H1 (cell line): Measurements from ENCODE around the gene SH2D4B. TPM values are rescaled to one million over a fixed set of nuclear protein-coding genes. Genes with fewer than 3 reads are reported as not detected.

Experiments used
- CTCF ChIA-PET: fragments of 300-600 bp; sonication (Branson Sonifier 250); formaldehyde crosslinking; loops from one replicate; lab custom pipeline; 2021; ENCODE audit not compliant: partially characterized antibody; lab: Charles Lee
- POLR2A ChIA-PET: fragments of 300-600 bp; sonication (Branson Sonifier 250); formaldehyde crosslinking; loops from one replicate; lab custom pipeline; 2021; ENCODE audit warnings: inconsistent platforms; ENCODE audit not compliant: partially characterized antibody; lab: Charles Lee
- DNase-seq, 2 experiments: peaks; one replicate each; pipeline versions ENCODE4 v3.0.0 to v3.0.0-alpha.2; 2010 to 2022; ENCODE audit warnings: low spot score in 2 of 2, low read depth in 1 of 2, mixed read lengths in 1 of 2
- FAIRE-seq: peaks from 2 replicates; lab custom pipeline; 2011; peaks lifted over from hg19 to GRCh38; lab: Jason Lieb, UNC
- H2AFZ ChIP-seq: 2 replicates; pipeline ENCODE4 v1.8.1; 2012; ENCODE audit warnings: low read length, inconsistent platforms
- H2AK5ac ChIP-seq: 2 replicates; pipeline ENCODE4 v1.6.1; 2013; ENCODE audit warnings: low read depth, low read length
- H2BK120ac ChIP-seq: replicated peaks from 2 replicates; pipeline ENCODE3; 2013; ENCODE audit warnings: low read depth, low read length, inconsistent platforms
- H2BK12ac ChIP-seq: 2 replicates; pipeline ENCODE4 v1.6.1; 2013; ENCODE audit warnings: low read depth, low read length
- H2BK15ac ChIP-seq: 2 replicates; pipeline ENCODE4 v1.6.1; 2013; ENCODE audit warnings: low read length
- H2BK20ac ChIP-seq: 2 replicates; pipeline ENCODE4 v1.6.1; 2013; ENCODE audit warnings: low read length
- H2BK5ac ChIP-seq: 2 replicates; pipeline ENCODE4 v1.6.1; 2013; ENCODE audit warnings: low read depth, low read length
- H3K14ac ChIP-seq: 2 replicates; pipeline ENCODE4 v1.6.1; 2013; ENCODE audit warnings: inconsistent platforms; ENCODE audit not compliant: insufficient read length
- H3K18ac ChIP-seq: 2 replicates; pipeline ENCODE4 v1.6.1; 2013; ENCODE audit warnings: low read length; ENCODE audit errors: extremely low read depth
- H3K23ac ChIP-seq: 2 replicates; pipeline ENCODE4 v1.6.1; 2013; ENCODE audit warnings: inconsistent platforms; ENCODE audit not compliant: insufficient read length
- H3K23me2 ChIP-seq: 2 replicates; pipeline ENCODE4 v1.6.1; 2013; ENCODE audit warnings: low read depth, low read length
- H3K27ac ChIP-seq: 2 replicates; pipeline ENCODE4 v1.6.1; 2011; ENCODE audit warnings: low read depth, low read length, inconsistent platforms
- H3K27me3 ChIP-seq, 4 experiments: replicated peaks in 1 of 4; 1 replicate in 1 of 4; 2 replicates in 3 of 4; pipeline versions ENCODE4 v1.6.1 to v1.8.1; 2011 to 2013; ENCODE audit warnings: low read length in 3 of 4, mild to moderate bottlenecking in 3 of 4, inconsistent platforms in 2 of 4, mixed read lengths in 2 of 4, moderate library complexity in 1 of 4; ENCODE audit not compliant: control insufficient read depth in 3 of 4, insufficient read depth in 3 of 4; ENCODE audit errors: extremely low read depth in 1 of 4
- H3K36me3 ChIP-seq, 4 experiments: 2 replicates each; pipeline versions ENCODE4 v1.6.1 to v1.8.1; 2011 to 2013; ENCODE audit warnings: mild to moderate bottlenecking in 4 of 4, low read length in 3 of 4, moderate library complexity in 2 of 4, control low read depth in 1 of 4, inconsistent platforms in 1 of 4; ENCODE audit not compliant: insufficient read depth in 4 of 4, control insufficient read depth in 2 of 4
- H3K4ac ChIP-seq: replicated peaks from 2 replicates; pipeline ENCODE3; 2013; ENCODE audit warnings: low read length, low read depth, mixed read lengths, inconsistent platforms; ENCODE audit not compliant: insufficient read length
- H3K4me1 ChIP-seq, 4 experiments: replicated peaks in 1 of 4; 1 replicate in 1 of 4; 2 replicates in 3 of 4; pipeline versions ENCODE4 v1.6.1 to v1.8.1; 2011 to 2013; ENCODE audit warnings: low read length in 3 of 4, inconsistent platforms in 2 of 4, mixed read lengths in 1 of 4; ENCODE audit not compliant: insufficient read depth in 4 of 4, control insufficient read depth in 3 of 4
- H3K4me2 ChIP-seq, 2 experiments: 2 replicates each; pipeline versions ENCODE4 v1.6.1 to v1.8.1; 2011 to 2013; ENCODE audit warnings: low read depth in 2 of 2, low read length in 2 of 2, control low read depth in 1 of 2, inconsistent platforms in 1 of 2, mild to moderate bottlenecking in 1 of 2; ENCODE audit not compliant: insufficient read depth in 1 of 2
- H3K4me3 ChIP-seq, 4 experiments: fragments of 200-600, 300-600 bp in 1 of 4; sonication (generic), shearing (Covaris generic), sonication (Bioruptor Twin) in 1 of 4; 2 replicates each; pipeline versions ENCODE4 v1.5.1 to v1.8.1; 2011 to 2016; ENCODE audit warnings: low read length in 4 of 4, low read depth in 3 of 4, control low read depth in 2 of 4, inconsistent platforms in 2 of 4, mild to moderate bottlenecking in 2 of 4, mixed read lengths in 1 of 4, moderate library complexity in 1 of 4; ENCODE audit not compliant: insufficient read depth in 2 of 4; ENCODE audit errors: extremely low read depth in 1 of 4
- H3K56ac ChIP-seq: replicated peaks from 2 replicates; pipeline ENCODE3; 2013; ENCODE audit warnings: low read depth, mild to moderate bottlenecking, mixed read lengths, low read length, inconsistent platforms; ENCODE audit not compliant: insufficient read length
- H3K79me1 ChIP-seq: 2 replicates; pipeline ENCODE4 v1.6.1; 2013; ENCODE audit warnings: low read depth, low read length, control low read depth
- H3K79me2 ChIP-seq, 2 experiments: 2 replicates each; pipeline versions ENCODE4 v1.6.1 to v1.8.1; 2012 to 2013; ENCODE audit warnings: low read length in 2 of 2, mild to moderate bottlenecking in 2 of 2, inconsistent platforms in 1 of 2; ENCODE audit not compliant: insufficient read depth in 2 of 2, control insufficient read depth in 1 of 2
- H3K9ac ChIP-seq, 4 experiments: replicated peaks in 1 of 4; 1 replicate in 1 of 4; 2 replicates in 3 of 4; pipeline versions ENCODE4 v1.6.1 to v1.8.1; 2011 to 2013; ENCODE audit warnings: low read depth in 3 of 4, low read length in 3 of 4, control low read depth in 2 of 4, mild to moderate bottlenecking in 2 of 4, moderate library complexity in 2 of 4, inconsistent platforms in 1 of 4; ENCODE audit errors: extremely low read depth in 1 of 4
- H3K9me3 ChIP-seq, 2 experiments: 2 replicates each; pipeline versions ENCODE4 v1.6.1 to v1.8.1; 2012 to 2013; ENCODE audit warnings: mild to moderate bottlenecking in 2 of 2, moderate library complexity in 2 of 2, control low read depth in 1 of 2, inconsistent platforms in 1 of 2, low read depth in 1 of 2, low read length in 1 of 2, mixed read lengths in 1 of 2; ENCODE audit not compliant: insufficient read depth in 2 of 2
- H4K20me1 ChIP-seq, 2 experiments: replicated peaks in 1 of 2; 2 replicates each; pipeline versions ENCODE3 to v1.8.1; 2011 to 2013; ENCODE audit warnings: inconsistent platforms in 2 of 2, low read length in 2 of 2, mild to moderate bottlenecking in 1 of 2; ENCODE audit not compliant: insufficient read depth in 2 of 2, control insufficient read depth in 1 of 2
- H4K5ac ChIP-seq: 2 replicates; pipeline ENCODE4 v1.6.1; 2013; ENCODE audit warnings: low read length, low read depth, mixed read lengths, inconsistent platforms; ENCODE audit not compliant: insufficient read length
- H4K8ac ChIP-seq: 2 replicates; pipeline ENCODE4 v1.8.0; 2013; ENCODE audit warnings: mild to moderate bottlenecking, moderate library complexity, low read length, inconsistent platforms; ENCODE audit not compliant: insufficient read depth; ENCODE audit errors: extremely low read depth
- H4K91ac ChIP-seq: replicated peaks from 2 replicates; pipeline ENCODE3; 2013; ENCODE audit warnings: low read length, mixed read lengths, inconsistent platforms; ENCODE audit not compliant: insufficient read length
- ASH2L ChIP-seq: fragments of 200-600, 300-600 bp; sonication (generic); IDR thresholded peaks from one replicate; pipeline ENCODE4 v1.7.1; 2017; ENCODE audit warnings: low read length
- EZH2 ChIP-seq: fragments of 200-600 bp; sonication (generic); IDR thresholded peaks from 2 replicates; pipeline ENCODE4 v1.7.1; 2012; ENCODE audit warnings: low read depth, mild to moderate bottlenecking, moderate library complexity, low read length, inconsistent platforms; ENCODE audit not compliant: severe bottlenecking
- HDAC6 ChIP-seq: IDR thresholded peaks from one replicate; pipeline ENCODE4 v1.7.1; 2012; ENCODE audit warnings: low read depth, mild to moderate bottlenecking, inconsistent platforms, low read length, moderate library complexity
- NRF1 ChIP-seq: IDR thresholded peaks from 2 replicates; pipeline ENCODE4 v1.6.1; 2011; ENCODE audit warnings: mild to moderate bottlenecking, low read depth, low read length, improper control_type of control experiment
- PHF8 ChIP-seq: fragments of 200-600 bp; sonication (generic); conservative IDR thresholded peaks from 2 replicates; pipeline ENCODE4 v1.7.1; 2012; ENCODE audit warnings: low read depth, mild to moderate bottlenecking, inconsistent platforms, low read length, moderate library complexity
- RAD21 ChIP-seq, 2 experiments: IDR thresholded peaks in 1 of 2; conservative IDR thresholded peaks in 1 of 2; 2 replicates each; pipeline ENCODE4 v1.6.1; 2011; ENCODE audit warnings: low read depth in 2 of 2, low read length in 2 of 2, improper control_type of control experiment in 1 of 2, inconsistent platforms in 1 of 2, mild to moderate bottlenecking in 1 of 2, moderate library complexity in 1 of 2
- SIN3A ChIP-seq, 2 experiments: IDR thresholded peaks in 1 of 2; conservative IDR thresholded peaks in 1 of 2; 2 replicates each; pipeline ENCODE4 v1.6.1; 2011 to 2012; ENCODE audit warnings: low read length in 2 of 2, improper control_type of control experiment in 1 of 2, low read depth in 1 of 2, mild to moderate bottlenecking in 1 of 2
- SIX5 ChIP-seq: IDR thresholded peaks from 2 replicates; pipeline ENCODE4 v1.6.1; 2011; ENCODE audit warnings: mild to moderate bottlenecking, low read depth, low read length
- TAF1 ChIP-seq: IDR thresholded peaks from 2 replicates; pipeline ENCODE4 v1.6.1; 2011; ENCODE audit warnings: mild to moderate bottlenecking, low read depth, low read length
- TAF7 ChIP-seq: optimal IDR thresholded peaks from 2 replicates; pipeline ENCODE3; 2011; ENCODE audit warnings: low read depth, mild to moderate bottlenecking, inconsistent platforms, low read length, moderate library complexity, borderline replicate concordance
- WGBS, 2 experiments: shearing (Covaris generic) in 1 of 2; methylation state at CpG; one replicate each; pipeline versions ENCODE4 v1.1.6 to v1.1.7; 2013 to 2015; ENCODE audit warnings: low lambda C conversion rate in 2 of 2, mixed read lengths in 2 of 2, inconsistent platforms in 1 of 2, low coverage in 1 of 2, missing lambda C conversion rate in 1 of 2; ENCODE audit not compliant: insufficient replicate concordance in 2 of 2, insufficient coverage in 1 of 2, insufficient read length in 1 of 2; ENCODE audit errors: extremely low coverage in 1 of 2, missing lambda C conversion rate in 1 of 2; 5-methylcytosine and 5-hydroxymethylcytosine counted together
- polyA plus RNA-seq, 7 experiments: library from polyadenylated mRNA; depleted of rRNA in 3 of 7; stranded (reverse) in 5 of 7; unstranded in 2 of 7; fragments of >200 nt in 5 of 7; fragments of 200-250 nt in 2 of 7; gene quantifications; 1 replicate in 5 of 7; 2 replicates in 1 of 7; 4 replicates in 1 of 7; pipeline versions ENCODE4 v1.2.1 to v1.2.3, GENCODE V29; 2011 to 2013; ENCODE audit warnings: missing spikeins in 2 of 7, mixed read lengths in 2 of 7
- total RNA-seq: library from RNA; stranded (reverse); fragmentation: NEBNext Ultra II Directional; extraction: Animal tissue kit (Norgen Biotek cat#: 25700); gene quantifications from 2 replicates; pipeline ENCODE4 v1.2.1, GENCODE V29; 2021
- TF ChIP-seq, protein P1 (sequence below), 3 experiments: IDR thresholded peaks; 1 replicate in 2 of 3; 2 replicates in 1 of 3; pipeline versions ENCODE4 v1.5.1 to v1.6.1; 2011; ENCODE audit warnings: low read length in 3 of 3, mild to moderate bottlenecking in 3 of 3, inconsistent platforms in 2 of 3, low read depth in 1 of 3, moderate library complexity in 1 of 3; ENCODE audit not compliant: insufficient read depth in 1 of 3; ENCODE audit errors: control extremely low read depth in 1 of 3

Gene SH2D4B
- total and polyA plus RNA-seq, 2 of the 8 experiments (the other 6 are each of a cell fraction or from before 2014, with no cell fraction given) = 0.06 to 0.13 TPM

GRCh38 chr10:80693565-80693964 is 155.9 kb downstream of the SH2D4B start:
- WGBS, 2 experiments = 81% methylated on average over 3 of the region's 3 CpGs; no CpG with 5 or more reads in 1 of the 2 experiments
- H3K79me2 ChIP-seq = no peaks in the 10 kb centered on the region
- CTCF ChIA-PET = interaction anchor here (1.1 to 5.0 kb wide), 7 partner anchors 9 to 326 kb away, joined by 3 to 31 read pairs (median 6); no protein-coding TSS in a partner anchor
- TF ChIP-seq PHF8 (no peak), SIN3A (conservative IDR thresholded peaks at IDR 0.05 in 1 of 2, IDR thresholded peaks at IDR 0.05 in 1 of 2; ENCODE audit: low read depth in 1 of 2, low read length in 2 of 2) (no peak), TAF7 (no peak), TAF1 (no peak), HDAC6 (no peak), ASH2L (no peak), EZH2 (no peak), SIX5 (no peak), NRF1 (no peak), RAD21 (IDR thresholded peaks at IDR 0.05 in 1 of 2, conservative IDR thresholded peaks at IDR 0.05 in 1 of 2; ENCODE audit: low read depth in 2 of 2, low read length in 2 of 2) (no peak)
- TF ChIP-seq, protein P1, sequence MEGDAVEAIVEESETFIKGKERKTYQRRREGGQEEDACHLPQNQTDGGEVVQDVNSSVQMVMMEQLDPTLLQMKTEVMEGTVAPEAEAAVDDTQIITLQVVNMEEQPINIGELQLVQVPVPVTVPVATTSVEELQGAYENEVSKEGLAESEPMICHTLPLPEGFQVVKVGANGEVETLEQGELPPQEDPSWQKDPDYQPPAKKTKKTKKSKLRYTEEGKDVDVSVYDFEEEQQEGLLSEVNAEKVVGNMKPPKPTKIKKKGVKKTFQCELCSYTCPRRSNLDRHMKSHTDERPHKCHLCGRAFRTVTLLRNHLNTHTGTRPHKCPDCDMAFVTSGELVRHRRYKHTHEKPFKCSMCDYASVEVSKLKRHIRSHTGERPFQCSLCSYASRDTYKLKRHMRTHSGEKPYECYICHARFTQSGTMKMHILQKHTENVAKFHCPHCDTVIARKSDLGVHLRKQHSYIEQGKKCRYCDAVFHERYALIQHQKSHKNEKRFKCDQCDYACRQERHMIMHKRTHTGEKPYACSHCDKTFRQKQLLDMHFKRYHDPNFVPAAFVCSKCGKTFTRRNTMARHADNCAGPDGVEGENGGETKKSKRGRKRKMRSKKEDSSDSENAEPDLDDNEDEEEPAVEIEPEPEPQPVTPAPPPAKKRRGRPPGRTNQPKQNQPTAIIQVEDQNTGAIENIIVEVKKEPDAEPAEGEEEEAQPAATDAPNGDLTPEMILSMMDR (IDR thresholded peaks at IDR 0.05; ENCODE audit: control extremely low read depth in 1 of 3, insufficient read depth in 1 of 3, low read depth in 1 of 3, low read length in 3 of 3) = no peak

More at GRCh38 chr10:80693565-80693964, 155.9 kb downstream of the SH2D4B start:
- Histone ChIP-seq H3K23ac (no peak overlapping the region), H3K14ac (no peak overlapping the region), H2BK12ac (no peak overlapping the region), H2BK20ac (no peak overlapping the region), H2BK5ac (no peak overlapping the region), H2AFZ (no peak overlapping the region), H3K27ac (no peak overlapping the region), H3K23me2 (no peaks in the 10 kb centered on the region), H2AK5ac (no peak overlapping the region), H4K8ac (no peak overlapping the region), H3K9me3 (no peaks in the 10 kb centered on the region), H4K5ac (no peak overlapping the region), H2BK15ac (no peak overlapping the region), H3K9ac (no peak overlapping the region), H3K79me1 (no peaks in the 10 kb centered on the region), H2BK120ac (no peak overlapping the region), H3K18ac (no peak overlapping the region), H4K91ac (no peak overlapping the region), H3K56ac (no peak overlapping the region), H3K4me2 (no peak overlapping the region), H4K20me1 (no peaks in the 10 kb centered on the region), H3K4me1 (no peaks in the 10 kb centered on the region), H3K4ac (no peak overlapping the region), H3K27me3 (no peaks in the 10 kb centered on the region), H3K36me3 (no peaks in the 10 kb centered on the region), H3K4me3 (no peak overlapping the region)
- no peak for FAIRE-seq
- POLR2A ChIA-PET = no interaction called here
- no peak for DNase-seq
